Retinal pigment epithelial cell (primary cell): ENCODE measurements around the gene MCHR1.
"Not testable (repeated sequence)": the region's sequence is repeated elsewhere in the genome, so short reads cannot be mapped to it uniquely, and the experiment has no call there.

ENCODE experiments used
- DNase-seq: peaks from one replicate; pipeline ENCODE4 v3.0.0-alpha.2; 2010; ENCODE audit warnings: low read depth
- H3K4me3 ChIP-seq: 2 replicates; pipeline ENCODE4 v1.5.1; 2011; ENCODE audit warnings: mild to moderate bottlenecking, low read length, control low read depth, moderate library complexity
- CTCF ChIP-seq: conservative IDR thresholded peaks from 2 replicates; pipeline ENCODE4 v1.5.1; 2011; ENCODE audit warnings: low read depth, low read length, control low read depth, inconsistent platforms

The MCHR1 gene

GRCh38 chr22:40648386-40648785 is 30.9 kb upstream of the MCHR1 start:
- H3K4me3 ChIP-seq: no peak overlapping the region
- DNase-seq: no peak
- no peak for TF ChIP-seq CTCF

GRCh38 chr22:40651057-40651456 is 28.2 kb upstream of the MCHR1 start:
- no peak for DNase-seq
- no peak for TF ChIP-seq CTCF
- H3K4me3 ChIP-seq: no peak overlapping the region

- TF ChIP-seq CTCF: peak; percentile 13
- H3K4me3 ChIP-seq: peak overlapping the region; percentile 75
- DNase-seq: peak; percentile 98
Observed at GRCh38 chr22:40651563-40652501, 27.5 kb upstream of the MCHR1 start.

GRCh38 chr22:40653361-40653760 is 25.9 kb upstream of the MCHR1 start:
- H3K4me3 ChIP-seq: no peak overlapping the region
- TF ChIP-seq CTCF: no peak
- no peak for DNase-seq

- TF ChIP-seq CTCF: peak; percentile 16
- DNase-seq: peak; percentile 63
- H3K4me3 ChIP-seq: no peak overlapping the region
Observed at GRCh38 chr22:40654522-40655167, 24.6 kb upstream of the MCHR1 start.

GRCh38 chr22:40655941-40656340 is 23.3 kb upstream of the MCHR1 start:
- DNase-seq, H3K4me3 ChIP-seq: not testable (repeated sequence)

GRCh38 chr22:40656651-40657050 is 22.6 kb upstream of the MCHR1 start:
- H3K4me3 ChIP-seq, DNase-seq: not testable (repeated sequence)

GRCh38 chr22:40659166-40659565 is 20.1 kb upstream of the MCHR1 start:
- no peak for DNase-seq
- H3K4me3 ChIP-seq: no peak overlapping the region
- TF ChIP-seq CTCF: no peak
